Neural progenitor cell (in vitro differentiated cells): ENCODE measurements around the gene SLC25A45.

Experiments
- CTCF ChIP-seq: fragments of 200-600 bp; sonication (generic); IDR thresholded peaks from 2 replicates; pipeline ENCODE4 v1.5.1; 2017; ENCODE audit warnings: antibody characterized with exemption, mild to moderate bottlenecking
- EZH2 ChIP-seq: fragments of 200-600 bp; sonication (generic); IDR thresholded peaks from 2 replicates; pipeline ENCODE4 v1.6.1; 2017; ENCODE audit warnings: antibody characterized with exemption, mild to moderate bottlenecking, moderate library complexity

- no peak for TF ChIP-seq CTCF
- no peak for TF ChIP-seq EZH2
Measured at GRCh38 chr11:65431451-65432099, 49.1 kb upstream of the SLC25A45 start.
